HepG2 (cell line): ENCODE data around the gene SLC25A22. TPM values are rescaled to one million over a fixed set of nuclear protein-coding genes. Genes with fewer than 3 reads are reported as not detected.

Experiments used
- ERF ChIP-seq: IDR thresholded peaks from 2 replicates; pipeline ENCODE4 v1.6.1; 2018; ENCODE audit warnings: missing biosample characterization, missing genetic modification reagents
- HNRNPLL ChIP-seq: fragments of 200-400 bp; formaldehyde crosslinking; IDR thresholded peaks from 2 replicates; pipeline ENCODE4 v1.6.1; 2017; ENCODE audit warnings: mild to moderate bottlenecking, low read depth, low read length; ENCODE audit not compliant: poor library complexity, severe bottlenecking
- MAZ ChIP-seq, 2 experiments: sonication (generic) in 1 of 2; formaldehyde crosslinking in 1 of 2; IDR thresholded peaks; 2 replicates each; pipeline versions ENCODE4 v1.5.0 to v1.6.1; 2012 to 2020; ENCODE audit warnings: low read depth in 2 of 2, mild to moderate bottlenecking in 2 of 2, borderline replicate concordance in 1 of 2, improper control_type of control experiment in 1 of 2, low read length in 1 of 2, missing genetic modification reagents in 1 of 2, moderate library complexity in 1 of 2
- MTA1 ChIP-seq: sonication (generic); formaldehyde crosslinking; IDR thresholded peaks from 2 replicates; pipeline ENCODE4 v1.4.0; 2020; ENCODE audit warnings: missing genetic modification reagents, mild to moderate bottlenecking, borderline replicate concordance
- PATZ1 ChIP-seq: sonication (generic); formaldehyde crosslinking; IDR thresholded peaks from 2 replicates; pipeline ENCODE4 v1.4.0; 2020; ENCODE audit warnings: missing genetic modification reagents
- POLR2AphosphoS5 ChIP-seq: IDR thresholded peaks from 2 replicates; pipeline ENCODE4 v1.6.1; 2012; ENCODE audit warnings: low read depth, low read length
- SRF ChIP-seq: IDR thresholded peaks from 2 replicates; pipeline ENCODE4 v1.6.1; 2011; ENCODE audit warnings: mild to moderate bottlenecking, low read depth, low read length, moderate library complexity
- TBX3 ChIP-seq: fragments of 450-650 bp; IDR thresholded peaks from 2 replicates; pipeline ENCODE4 v1.6.1; 2017; ENCODE audit warnings: antibody characterized with exemption, mild to moderate bottlenecking, inconsistent platforms, borderline replicate concordance
- TEF ChIP-seq: sonication (generic); formaldehyde crosslinking; IDR thresholded peaks from 2 replicates; pipeline ENCODE4 v1.5.0; 2020; ENCODE audit warnings: missing genetic modification reagents
- TGIF2 ChIP-seq: IDR thresholded peaks from 2 replicates; pipeline ENCODE4 v1.6.1; 2016; ENCODE audit warnings: control low read depth, missing compliant biosample characterization
- ZBTB8A ChIP-seq: sonication (generic); formaldehyde crosslinking; IDR thresholded peaks from 2 replicates; pipeline ENCODE4 v1.4.0; 2020; ENCODE audit warnings: mild to moderate bottlenecking, low read depth, missing genetic modification reagents, borderline replicate concordance
- ZFP91 ChIP-seq: sonication (generic); formaldehyde crosslinking; IDR thresholded peaks from 2 replicates; pipeline ENCODE4 v1.9.0; 2022; ENCODE audit warnings: missing genetic modification reagents, mild to moderate bottlenecking, borderline replicate concordance
- ZNF225 ChIP-seq: sonication (generic); formaldehyde crosslinking; IDR thresholded peaks from 2 replicates; pipeline ENCODE4 v1.4.0; 2020; ENCODE audit warnings: mild to moderate bottlenecking, missing genetic modification reagents
- ZNF3 ChIP-seq: IDR thresholded peaks from 2 replicates; pipeline ENCODE4 v1.7.0; 2017; ENCODE audit warnings: inconsistent platforms
- ZNF556 ChIP-seq: sonication (generic); formaldehyde crosslinking; IDR thresholded peaks from 2 replicates; pipeline ENCODE4 v1.4.0; 2020; ENCODE audit warnings: mild to moderate bottlenecking, missing genetic modification reagents, borderline replicate concordance
- polyA plus RNA-seq, 8 experiments: library from polyadenylated mRNA; depleted of rRNA in 3 of 8; stranded (reverse) in 7 of 8; unstranded in 1 of 8; fragments of >200 nt; fragmentation: Illumina TruSeq in 4 of 8; extraction: Trizol in 4 of 8; gene quantifications; 2 replicates each; pipeline versions ENCODE4 v1.2.1 to v1.2.3, GENCODE V29; 2011 to 2016; ENCODE audit warnings: low read depth in 4 of 8, missing spikeins in 1 of 8, mixed read lengths in 1 of 8; ENCODE audit not compliant: insufficient read depth in 1 of 8
- total RNA-seq, 5 experiments: library from RNA; depleted of rRNA; stranded (reverse); fragments of >200 nt; fragmentation: Illumina TruSeq; extraction: Trizol; gene quantifications; 2 replicates each; pipeline ENCODE4 v1.2.3, GENCODE V29; 2016; ENCODE audit warnings: low read depth in 1 of 5

Gene SLC25A22
- total and polyA plus RNA-seq, 2 of the 13 experiments (the other 11 are each of a cell fraction or from before 2014, with no cell fraction given), result 12.4 to 19.2 TPM

- TF ChIP-seq PATZ1 (CRISPR knock-in tag), result peak; percentile 17; the same call in 1 of the 2 replicates
- no peak for TF ChIP-seq ZFP91 (CRISPR knock-in tag)
- peak; percentile 68 for TF ChIP-seq POLR2AphosphoS5
- TF ChIP-seq MAZ (IDR thresholded peaks at IDR 0.05; ENCODE audit: borderline replicate concordance, low read depth, low read length), result 0 out of 2 replicates have a peak, but pooled peaks have one; percentile 22
- TF ChIP-seq MAZ (CRISPR knock-in tag; IDR thresholded peaks at IDR 0.05; ENCODE audit: low read depth), result 0 out of 2 replicates have a peak, but pooled peaks have one; percentile 32
- TF ChIP-seq ZBTB8A (CRISPR knock-in tag), result no peak
- TF ChIP-seq HNRNPLL, result peak; percentile 26
- peak; percentile 66; the same call in 1 of the 2 replicates for TF ChIP-seq TGIF2 (CRISPR knock-in tag)
- TF ChIP-seq ZNF3 (CRISPR knock-in tag), result no peak
- no peak for TF ChIP-seq SRF
- no peak for TF ChIP-seq ZNF225 (CRISPR knock-in tag)
- 0 out of 2 replicates have a peak, but pooled peaks have one; percentile 24 for TF ChIP-seq ERF (CRISPR knock-in tag)
- no peak for TF ChIP-seq TBX3
- no peak for TF ChIP-seq TEF (CRISPR knock-in tag)
- no peak for TF ChIP-seq ZNF556 (CRISPR knock-in tag)
- TF ChIP-seq MTA1 (CRISPR knock-in tag), result peak; percentile 2; the same call in 1 of the 2 replicates
Observed at GRCh38 chr11:795634-796564, 2.2 kb downstream of the SLC25A22 start (continued).
